GM21447 (cell line): ENCODE results near the gene NR2F1-AS1.

Experiments
- ATAC-seq: cut with Tn5 transposase; IDR thresholded peaks from one replicate; pipeline ENCODE4 v1.9.1; 2021; ENCODE audit not compliant: unreplicated experiment

Gene NR2F1-AS1

GRCh38 chr5:93589152-93589828, 8.3 kb upstream of the NR2F1-AS1 start:
- no peak for ATAC-seq

GRCh38 chr5:93588352-93589151, 7.5 kb upstream of the NR2F1-AS1 start:
- ATAC-seq, result no peak

GRCh38 chr5:93587597-93588351, 6.8 kb upstream of the NR2F1-AS1 start:
- no peak for ATAC-seq

- no peak for ATAC-seq
Measured at GRCh38 chr5:93586736-93587596, 5.9 kb upstream of the NR2F1-AS1 start.

- no peak for ATAC-seq
Measured at GRCh38 chr5:93585767-93586385, 4.9 kb upstream of the NR2F1-AS1 start.

GRCh38 chr5:93585041-93585766, 4.2 kb upstream of the NR2F1-AS1 start:
- ATAC-seq, result no peak

- no peak for ATAC-seq
Measured at GRCh38 chr5:93584596-93585040, 3.6 kb upstream of the NR2F1-AS1 start.

GRCh38 chr5:93583768-93584595, 3.0 kb upstream of the NR2F1-AS1 start:
- no peak for ATAC-seq

GRCh38 chr5:93583439-93583767, 2.4 kb upstream of the NR2F1-AS1 start:
- ATAC-seq, result no peak

- ATAC-seq, result no peak
Measured at GRCh38 chr5:93582677-93583438, 1.8 kb upstream of the NR2F1-AS1 start, which contains the start of gene NR2F1. Gene NR2F1, plus strand, starts transcription at chr5:93583222. Its CDS starts 1,802 bp downstream, at chr5:93585024.

GRCh38 chr5:93582167-93582462, 1.1 kb upstream of the NR2F1-AS1 start:
- ATAC-seq, result no peak

- ATAC-seq, result no peak
Measured at GRCh38 chr5:93580063-93580926, 724 bp downstream of the NR2F1-AS1 start.

GRCh38 chr5:93579692-93580062, 1.3 kb downstream of the NR2F1-AS1 start:
- ATAC-seq, result no peak

GRCh38 chr5:93578813-93579691, 2.0 kb downstream of the NR2F1-AS1 start:
- ATAC-seq, result no peak

- no peak for ATAC-seq
Measured at GRCh38 chr5:93577854-93578812, 2.9 kb downstream of the NR2F1-AS1 start.
